Colonic mucosa (tissue), 4 donors: ENCODE data around the gene SLC38A3. TPM values are rescaled to one million over a fixed set of nuclear protein-coding genes. Genes with fewer than 3 reads are reported as not detected.

Experiments
- DNase-seq: peaks from one replicate; pipeline ENCODE4 v3.0.0-alpha.2; 2020
- H3K27ac ChIP-seq: fragments of 200-600 bp; one replicate; pipeline ENCODE4 v1.8.0; 2021
- H3K27me3 ChIP-seq: fragments of 200-600 bp; one replicate; pipeline ENCODE4 v1.8.0; 2021
- H3K36me3 ChIP-seq: fragments of 200-600 bp; one replicate; pipeline ENCODE4 v1.8.0; 2021
- H3K4me1 ChIP-seq: fragments of 200-600 bp; one replicate; pipeline ENCODE4 v1.8.0; 2021; ENCODE audit warnings: mild to moderate bottlenecking
- H3K4me3 ChIP-seq: fragments of 200-600 bp; one replicate; pipeline ENCODE4 v1.8.0; 2021
- H3K9ac ChIP-seq, 2 donors: one replicate each; pipeline ENCODE4 v1.7.0; 2013; ENCODE audit warnings: control low read depth in 2 of 2, low read depth in 2 of 2, low read length in 2 of 2
- H3K9me3 ChIP-seq: fragments of 200-600 bp; one replicate; pipeline ENCODE4 v1.8.0; 2021
- intact Hi-C: fragments of 100-400 bp; cut with DNase I; formaldehyde crosslinking; loops from one replicate; pipeline ENCODE4 v1.14.1; 2022
- total RNA-seq, 2 donors: library from RNA; stranded (reverse); fragmentation: NEBNext Ultra II Directional in 1 of 2; extraction: Animal tissue kit (Norgen Biotek cat#: 25700) in 1 of 2; gene quantifications; one replicate each; pipeline ENCODE4 v1.2.1, GENCODE V29; 2021
- TF ChIP-seq, protein P1 (sequence below): fragments of 200-600 bp; IDR thresholded peaks from one replicate; pipeline ENCODE4 v1.8.0; 2022; ENCODE audit warnings: antibody characterized with exemption, mild to moderate bottlenecking
- donor health status: healthy.
- donor health status: DM: no; HTN: no; CAD: no.
- donor health status: DM: no; HTN: no; CAD: no.

The SLC38A3 gene
- total RNA-seq, 2 donors from 2014 or later = 0.24 to 0.40 TPM

GRCh38 chr3:50221051-50221410, 16.0 kb downstream of the SLC38A3 start:
- intact Hi-C loops = no loop called here
- TF ChIP-seq, protein P1, sequence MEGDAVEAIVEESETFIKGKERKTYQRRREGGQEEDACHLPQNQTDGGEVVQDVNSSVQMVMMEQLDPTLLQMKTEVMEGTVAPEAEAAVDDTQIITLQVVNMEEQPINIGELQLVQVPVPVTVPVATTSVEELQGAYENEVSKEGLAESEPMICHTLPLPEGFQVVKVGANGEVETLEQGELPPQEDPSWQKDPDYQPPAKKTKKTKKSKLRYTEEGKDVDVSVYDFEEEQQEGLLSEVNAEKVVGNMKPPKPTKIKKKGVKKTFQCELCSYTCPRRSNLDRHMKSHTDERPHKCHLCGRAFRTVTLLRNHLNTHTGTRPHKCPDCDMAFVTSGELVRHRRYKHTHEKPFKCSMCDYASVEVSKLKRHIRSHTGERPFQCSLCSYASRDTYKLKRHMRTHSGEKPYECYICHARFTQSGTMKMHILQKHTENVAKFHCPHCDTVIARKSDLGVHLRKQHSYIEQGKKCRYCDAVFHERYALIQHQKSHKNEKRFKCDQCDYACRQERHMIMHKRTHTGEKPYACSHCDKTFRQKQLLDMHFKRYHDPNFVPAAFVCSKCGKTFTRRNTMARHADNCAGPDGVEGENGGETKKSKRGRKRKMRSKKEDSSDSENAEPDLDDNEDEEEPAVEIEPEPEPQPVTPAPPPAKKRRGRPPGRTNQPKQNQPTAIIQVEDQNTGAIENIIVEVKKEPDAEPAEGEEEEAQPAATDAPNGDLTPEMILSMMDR = no peak
- no peaks in the 10 kb centered on the region for H3K9me3 ChIP-seq
- no peak overlapping the region for H3K27ac ChIP-seq
- no peak overlapping the region for H3K4me3 ChIP-seq
- no peak for DNase-seq
- no peaks in the 10 kb centered on the region for H3K27me3 ChIP-seq
- H3K9ac ChIP-seq = no peak overlapping the region
- no peaks in the 10 kb centered on the region for H3K4me1 ChIP-seq
- no peaks in the 10 kb centered on the region for H3K36me3 ChIP-seq

GRCh38 chr3:50221411-50222168, 16.5 kb downstream of the SLC38A3 start:
- H3K9ac ChIP-seq = no peak overlapping the region
- H3K4me3 ChIP-seq = no peak overlapping the region
- H3K36me3 ChIP-seq = no peaks in the 10 kb centered on the region
- intact Hi-C loops = no loop called here
- no peaks in the 10 kb centered on the region for H3K27me3 ChIP-seq
- no peaks in the 10 kb centered on the region for H3K4me1 ChIP-seq
- H3K27ac ChIP-seq = no peak overlapping the region
- no peaks in the 10 kb centered on the region for H3K9me3 ChIP-seq
- TF ChIP-seq, protein P1 = no peak
- DNase-seq = no peak

DNA sequence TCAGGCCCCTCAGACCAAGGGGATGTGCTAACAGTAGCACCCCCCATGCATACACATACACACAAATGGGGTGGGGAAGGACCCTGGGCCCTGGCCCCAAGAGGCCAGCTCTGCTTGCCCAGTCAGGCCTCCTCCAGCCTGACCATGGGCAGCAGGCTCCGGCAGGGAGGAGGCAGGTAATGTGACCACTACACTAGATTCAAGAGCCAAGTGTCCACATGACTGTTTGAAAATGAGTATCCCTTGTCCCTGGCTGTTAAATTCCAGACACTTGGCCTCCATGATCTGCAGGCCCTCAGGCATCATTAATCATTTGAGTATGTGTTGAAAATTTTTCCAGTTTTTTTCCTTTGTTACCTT, 17.1 kb downstream of the SLC38A3 start:
- no peaks in the 10 kb centered on the region for H3K27me3 ChIP-seq
- no peaks in the 10 kb centered on the region for H3K9me3 ChIP-seq
- H3K36me3 ChIP-seq = no peaks in the 10 kb centered on the region
- intact Hi-C loops = no loop called here
- TF ChIP-seq, protein P1 = no peak
- DNase-seq = no peak
- no peak overlapping the region for H3K27ac ChIP-seq
- H3K4me3 ChIP-seq = no peak overlapping the region
- H3K4me1 ChIP-seq = peaks cover 4% of the 10 kb centered on the region
- no peak overlapping the region for H3K9ac ChIP-seq

- Histone ChIP-seq H3K9ac (no peak overlapping the region), H3K36me3 (no peaks in the 10 kb centered on the region), H3K4me3 (no peak overlapping the region), H3K27me3 (no peaks in the 10 kb centered on the region), H3K4me1 (peaks cover 4% of the 10 kb centered on the region), H3K9me3 (no peaks in the 10 kb centered on the region), H3K27ac (no peak overlapping the region)
- intact Hi-C loops = loop anchor here (2.0 kb wide), 1 partner anchor 32 kb away; no protein-coding TSS in a partner anchor
- TF ChIP-seq, protein P1 = no peak
- no peak for DNase-seq
Measured at GRCh38 chr3:50224639-50225038, 19.6 kb downstream of the SLC38A3 start.

GRCh38 chr3:50226888-50227389, 21.9 kb downstream of the SLC38A3 start:
- Histone ChIP-seq H3K4me1 (peaks cover 4% of the 10 kb centered on the region), H3K27ac (peak overlapping the region; percentile 85), H3K27me3 (no peaks in the 10 kb centered on the region), H3K9ac (peak overlapping the region; percentile 51 to 54), H3K36me3 (no peaks in the 10 kb centered on the region), H3K9me3 (no peaks in the 10 kb centered on the region), H3K4me3 (peak overlapping the region; percentile 82)
- DNase-seq = peak; percentile 67
- intact Hi-C loops = loop anchor here (1.0 to 2.0 kb wide), 2 partner anchors 19 to 48 kb away; no protein-coding TSS in a partner anchor
- TF ChIP-seq, protein P1 = no peak
